H1 (cell line): ENCODE results near the gene NBAS. TPM values are rescaled to one million over a fixed set of nuclear protein-coding genes. Genes with fewer than 3 reads are reported as not detected.

Experiments used
- CTCF ChIA-PET: fragments of 300-600 bp; sonication (Branson Sonifier 250); formaldehyde crosslinking; loops from one replicate; lab custom pipeline; 2021; ENCODE audit not compliant: partially characterized antibody; lab: Charles Lee
- POLR2A ChIA-PET: fragments of 300-600 bp; sonication (Branson Sonifier 250); formaldehyde crosslinking; loops from one replicate; lab custom pipeline; 2021; ENCODE audit warnings: inconsistent platforms; ENCODE audit not compliant: partially characterized antibody; lab: Charles Lee
- DNase-seq, 2 experiments: peaks; one replicate each; pipeline versions ENCODE4 v3.0.0 to v3.0.0-alpha.2; 2010 to 2022; ENCODE audit warnings: low spot score in 2 of 2, low read depth in 1 of 2, mixed read lengths in 1 of 2
- FAIRE-seq: peaks from 2 replicates; lab custom pipeline; 2011; peaks lifted over from hg19 to GRCh38; lab: Jason Lieb, UNC
- H2AFZ ChIP-seq: 2 replicates; pipeline ENCODE4 v1.8.1; 2012; ENCODE audit warnings: low read length, inconsistent platforms
- H2AK5ac ChIP-seq: 2 replicates; pipeline ENCODE4 v1.6.1; 2013; ENCODE audit warnings: low read depth, low read length
- H2BK120ac ChIP-seq: replicated peaks from 2 replicates; pipeline ENCODE3; 2013; ENCODE audit warnings: low read depth, low read length, inconsistent platforms
- H2BK12ac ChIP-seq: 2 replicates; pipeline ENCODE4 v1.6.1; 2013; ENCODE audit warnings: low read depth, low read length
- H2BK15ac ChIP-seq: 2 replicates; pipeline ENCODE4 v1.6.1; 2013; ENCODE audit warnings: low read length
- H2BK20ac ChIP-seq: 2 replicates; pipeline ENCODE4 v1.6.1; 2013; ENCODE audit warnings: low read length
- H2BK5ac ChIP-seq: 2 replicates; pipeline ENCODE4 v1.6.1; 2013; ENCODE audit warnings: low read depth, low read length
- H3K14ac ChIP-seq: 2 replicates; pipeline ENCODE4 v1.6.1; 2013; ENCODE audit warnings: inconsistent platforms; ENCODE audit not compliant: insufficient read length
- H3K18ac ChIP-seq: 2 replicates; pipeline ENCODE4 v1.6.1; 2013; ENCODE audit warnings: low read length; ENCODE audit errors: extremely low read depth
- H3K23ac ChIP-seq: 2 replicates; pipeline ENCODE4 v1.6.1; 2013; ENCODE audit warnings: inconsistent platforms; ENCODE audit not compliant: insufficient read length
- H3K23me2 ChIP-seq: 2 replicates; pipeline ENCODE4 v1.6.1; 2013; ENCODE audit warnings: low read depth, low read length
- H3K27ac ChIP-seq: 2 replicates; pipeline ENCODE4 v1.6.1; 2011; ENCODE audit warnings: low read depth, low read length, inconsistent platforms
- H3K27me3 ChIP-seq, 4 experiments: replicated peaks in 1 of 4; 1 replicate in 1 of 4; 2 replicates in 3 of 4; pipeline versions ENCODE4 v1.6.1 to v1.8.1; 2011 to 2013; ENCODE audit warnings: low read length in 3 of 4, mild to moderate bottlenecking in 3 of 4, inconsistent platforms in 2 of 4, mixed read lengths in 2 of 4, moderate library complexity in 1 of 4; ENCODE audit not compliant: control insufficient read depth in 3 of 4, insufficient read depth in 3 of 4; ENCODE audit errors: extremely low read depth in 1 of 4
- H3K36me3 ChIP-seq, 4 experiments: 2 replicates each; pipeline versions ENCODE4 v1.6.1 to v1.8.1; 2011 to 2013; ENCODE audit warnings: mild to moderate bottlenecking in 4 of 4, low read length in 3 of 4, moderate library complexity in 2 of 4, control low read depth in 1 of 4, inconsistent platforms in 1 of 4; ENCODE audit not compliant: insufficient read depth in 4 of 4, control insufficient read depth in 2 of 4
- H3K4ac ChIP-seq: replicated peaks from 2 replicates; pipeline ENCODE3; 2013; ENCODE audit warnings: low read length, low read depth, mixed read lengths, inconsistent platforms; ENCODE audit not compliant: insufficient read length
- H3K4me1 ChIP-seq, 4 experiments: replicated peaks in 1 of 4; 1 replicate in 1 of 4; 2 replicates in 3 of 4; pipeline versions ENCODE4 v1.6.1 to v1.8.1; 2011 to 2013; ENCODE audit warnings: low read length in 3 of 4, inconsistent platforms in 2 of 4, mixed read lengths in 1 of 4; ENCODE audit not compliant: insufficient read depth in 4 of 4, control insufficient read depth in 3 of 4
- H3K4me2 ChIP-seq, 2 experiments: 2 replicates each; pipeline versions ENCODE4 v1.6.1 to v1.8.1; 2011 to 2013; ENCODE audit warnings: low read depth in 2 of 2, low read length in 2 of 2, control low read depth in 1 of 2, inconsistent platforms in 1 of 2, mild to moderate bottlenecking in 1 of 2; ENCODE audit not compliant: insufficient read depth in 1 of 2
- H3K4me3 ChIP-seq, 4 experiments: fragments of 200-600, 300-600 bp in 1 of 4; sonication (generic), shearing (Covaris generic), sonication (Bioruptor Twin) in 1 of 4; 2 replicates each; pipeline versions ENCODE4 v1.5.1 to v1.8.1; 2011 to 2016; ENCODE audit warnings: low read length in 4 of 4, low read depth in 3 of 4, control low read depth in 2 of 4, inconsistent platforms in 2 of 4, mild to moderate bottlenecking in 2 of 4, mixed read lengths in 1 of 4, moderate library complexity in 1 of 4; ENCODE audit not compliant: insufficient read depth in 2 of 4; ENCODE audit errors: extremely low read depth in 1 of 4
- H3K56ac ChIP-seq: replicated peaks from 2 replicates; pipeline ENCODE3; 2013; ENCODE audit warnings: low read depth, mild to moderate bottlenecking, mixed read lengths, low read length, inconsistent platforms; ENCODE audit not compliant: insufficient read length
- H3K79me1 ChIP-seq: 2 replicates; pipeline ENCODE4 v1.6.1; 2013; ENCODE audit warnings: low read depth, low read length, control low read depth
- H3K79me2 ChIP-seq, 2 experiments: 2 replicates each; pipeline versions ENCODE4 v1.6.1 to v1.8.1; 2012 to 2013; ENCODE audit warnings: low read length in 2 of 2, mild to moderate bottlenecking in 2 of 2, inconsistent platforms in 1 of 2; ENCODE audit not compliant: insufficient read depth in 2 of 2, control insufficient read depth in 1 of 2
- H3K9ac ChIP-seq, 4 experiments: replicated peaks in 1 of 4; 1 replicate in 1 of 4; 2 replicates in 3 of 4; pipeline versions ENCODE4 v1.6.1 to v1.8.1; 2011 to 2013; ENCODE audit warnings: low read depth in 3 of 4, low read length in 3 of 4, control low read depth in 2 of 4, mild to moderate bottlenecking in 2 of 4, moderate library complexity in 2 of 4, inconsistent platforms in 1 of 4; ENCODE audit errors: extremely low read depth in 1 of 4
- H3K9me3 ChIP-seq, 2 experiments: 2 replicates each; pipeline versions ENCODE4 v1.6.1 to v1.8.1; 2012 to 2013; ENCODE audit warnings: mild to moderate bottlenecking in 2 of 2, moderate library complexity in 2 of 2, control low read depth in 1 of 2, inconsistent platforms in 1 of 2, low read depth in 1 of 2, low read length in 1 of 2, mixed read lengths in 1 of 2; ENCODE audit not compliant: insufficient read depth in 2 of 2
- H4K20me1 ChIP-seq, 2 experiments: replicated peaks in 1 of 2; 2 replicates each; pipeline versions ENCODE3 to v1.8.1; 2011 to 2013; ENCODE audit warnings: inconsistent platforms in 2 of 2, low read length in 2 of 2, mild to moderate bottlenecking in 1 of 2; ENCODE audit not compliant: insufficient read depth in 2 of 2, control insufficient read depth in 1 of 2
- H4K5ac ChIP-seq: 2 replicates; pipeline ENCODE4 v1.6.1; 2013; ENCODE audit warnings: low read length, low read depth, mixed read lengths, inconsistent platforms; ENCODE audit not compliant: insufficient read length
- H4K8ac ChIP-seq: 2 replicates; pipeline ENCODE4 v1.8.0; 2013; ENCODE audit warnings: mild to moderate bottlenecking, moderate library complexity, low read length, inconsistent platforms; ENCODE audit not compliant: insufficient read depth; ENCODE audit errors: extremely low read depth
- H4K91ac ChIP-seq: replicated peaks from 2 replicates; pipeline ENCODE3; 2013; ENCODE audit warnings: low read length, mixed read lengths, inconsistent platforms; ENCODE audit not compliant: insufficient read length
- CBX5 ChIP-seq: fragments of 300-800, 300-1000 bp; sonication (generic); IDR thresholded peaks from 2 replicates; pipeline ENCODE4 v1.7.1; 2016; ENCODE audit warnings: antibody characterized with exemption, low read length, low read depth
- CEBPB ChIP-seq: IDR thresholded peaks from 2 replicates; pipeline ENCODE4 v1.6.1; 2012; ENCODE audit warnings: low read depth, low read length
- CHD2 ChIP-seq: IDR thresholded peaks from 2 replicates; pipeline ENCODE4 v1.6.1; 2012; ENCODE audit warnings: low read length, improper control_type of control experiment
- EGR1 ChIP-seq: IDR thresholded peaks from 2 replicates; pipeline ENCODE4 v1.6.1; 2011; ENCODE audit warnings: low read depth, low read length, borderline replicate concordance
- GTF2F1 ChIP-seq: IDR thresholded peaks from 2 replicates; pipeline ENCODE4 v1.6.1; 2012; ENCODE audit warnings: low read depth, low read length, improper control_type of control experiment, borderline replicate concordance
- KDM1A ChIP-seq: fragments of 200-600, 300-600 bp; sonication (generic); IDR thresholded peaks from 2 replicates; pipeline ENCODE4 v1.7.1; 2016; ENCODE audit warnings: mild to moderate bottlenecking, low read length, borderline replicate concordance
- POLR2AphosphoS5 ChIP-seq: IDR thresholded peaks from 2 replicates; pipeline ENCODE4 v1.6.1; 2011; ENCODE audit warnings: low read depth, low read length
- RFX5 ChIP-seq: IDR thresholded peaks from 2 replicates; pipeline ENCODE4 v1.6.1; 2011; ENCODE audit warnings: low read depth, low read length, improper control_type of control experiment, borderline replicate concordance
- RNF2 ChIP-seq: fragments of 200-900, 300-1000 bp; sonication (generic); IDR thresholded peaks from 2 replicates; pipeline ENCODE4 v1.7.1; 2016; ENCODE audit warnings: borderline replicate concordance, low read depth, mild to moderate bottlenecking, antibody characterized with exemption, low read length; ENCODE audit not compliant: poor library complexity, severe bottlenecking; ENCODE audit errors: missing control alignments
- RXRA ChIP-seq: IDR thresholded peaks from 2 replicates; pipeline ENCODE4 v1.6.1; 2011; ENCODE audit warnings: low read depth, mild to moderate bottlenecking, low read length, moderate library complexity; ENCODE audit not compliant: insufficient read depth
- SAP30 ChIP-seq: fragments of 300-600 bp; sonication (generic); IDR thresholded peaks from 2 replicates; pipeline ENCODE4 v1.7.1; 2012; ENCODE audit warnings: low read length, moderate library complexity, mild to moderate bottlenecking, inconsistent platforms; ENCODE audit not compliant: insufficient read depth, insufficient replicate concordance
- SIN3A ChIP-seq, 2 experiments: IDR thresholded peaks in 1 of 2; conservative IDR thresholded peaks in 1 of 2; 2 replicates each; pipeline ENCODE4 v1.6.1; 2011 to 2012; ENCODE audit warnings: low read length in 2 of 2, improper control_type of control experiment in 1 of 2, low read depth in 1 of 2, mild to moderate bottlenecking in 1 of 2
- WGBS, 2 experiments: shearing (Covaris generic) in 1 of 2; methylation state at CpG; one replicate each; pipeline versions ENCODE4 v1.1.6 to v1.1.7; 2013 to 2015; ENCODE audit warnings: low lambda C conversion rate in 2 of 2, mixed read lengths in 2 of 2, inconsistent platforms in 1 of 2, low coverage in 1 of 2, missing lambda C conversion rate in 1 of 2; ENCODE audit not compliant: insufficient replicate concordance in 2 of 2, insufficient coverage in 1 of 2, insufficient read length in 1 of 2; ENCODE audit errors: extremely low coverage in 1 of 2, missing lambda C conversion rate in 1 of 2; 5-methylcytosine and 5-hydroxymethylcytosine counted together
- polyA plus RNA-seq, 7 experiments: library from polyadenylated mRNA; depleted of rRNA in 3 of 7; stranded (reverse) in 5 of 7; unstranded in 2 of 7; fragments of >200 nt in 5 of 7; fragments of 200-250 nt in 2 of 7; gene quantifications; 1 replicate in 5 of 7; 2 replicates in 1 of 7; 4 replicates in 1 of 7; pipeline versions ENCODE4 v1.2.1 to v1.2.3, GENCODE V29; 2011 to 2013; ENCODE audit warnings: missing spikeins in 2 of 7, mixed read lengths in 2 of 7
- total RNA-seq: library from RNA; stranded (reverse); fragmentation: NEBNext Ultra II Directional; extraction: Animal tissue kit (Norgen Biotek cat#: 25700); gene quantifications from 2 replicates; pipeline ENCODE4 v1.2.1, GENCODE V29; 2021
- TF ChIP-seq, protein P1 (sequence below): IDR thresholded peaks from 2 replicates; pipeline ENCODE4 v1.6.1; 2012; ENCODE audit warnings: inconsistent platforms

Gene NBAS
- total and polyA plus RNA-seq, 2 of the 8 experiments (the other 6 are each of a cell fraction or from before 2014, with no cell fraction given) = 19.6 to 34.8 TPM

DNA sequence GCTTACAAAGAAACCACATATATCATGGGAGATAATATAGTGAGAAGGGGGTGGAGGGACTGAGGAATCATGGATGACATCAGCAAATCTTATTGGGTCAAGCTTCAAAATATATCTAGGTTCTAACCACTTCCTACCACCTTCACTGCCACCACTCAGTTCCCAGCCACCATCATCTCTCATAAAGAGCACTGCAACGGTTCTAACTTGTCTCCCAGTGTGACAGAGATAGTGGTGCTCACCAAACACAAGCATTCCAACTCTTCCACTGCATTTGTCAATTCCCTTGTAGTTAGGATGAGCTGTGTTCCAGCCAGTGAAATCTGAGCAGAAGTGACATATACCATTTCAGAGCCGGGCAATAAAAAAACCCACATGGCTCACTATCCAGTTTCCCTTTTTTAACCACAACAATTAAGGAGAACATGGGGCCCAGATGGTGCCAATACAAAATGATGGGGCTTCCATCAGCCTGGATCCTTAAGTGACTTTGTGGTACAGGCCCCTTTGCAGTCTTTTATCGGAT lies 318.1 kb downstream of the NBAS start:
- peaks cover 0 to 3% (median 0%) of the 10 kb centered on the region in 4 experiments; a peak in 3 of 7 replicates for H3K4me1 ChIP-seq
- ChIA-PET CTCF (no interaction called here), POLR2A (no interaction called here)
- no peak overlapping the region for H3K4me3 ChIP-seq
- no peak overlapping the region for H2BK5ac ChIP-seq
- H2BK120ac ChIP-seq = no peak overlapping the region
- H3K79me1 ChIP-seq = no peaks in the 10 kb centered on the region
- H3K18ac ChIP-seq = no peak overlapping the region
- WGBS, 2 experiments = 87% methylated on average over 3 of the region's 3 CpGs; no CpG with 5 or more reads in 1 of the 2 experiments
- no peaks in the 10 kb centered on the region for H3K27me3 ChIP-seq
- no peak overlapping the region for H3K4ac ChIP-seq
- H3K56ac ChIP-seq = no peak overlapping the region
- no peak overlapping the region for H2AFZ ChIP-seq
- H4K20me1 ChIP-seq = no peaks in the 10 kb centered on the region
- no peak overlapping the region for H3K9ac ChIP-seq
- no peaks in the 10 kb centered on the region for H3K23me2 ChIP-seq
- H2AK5ac ChIP-seq = no peak overlapping the region
- H3K9me3 ChIP-seq = no peaks in the 10 kb centered on the region
- DNase-seq (no peak), FAIRE-seq (no peak)
- H3K36me3 ChIP-seq = no peaks in the 10 kb centered on the region
- H2BK15ac ChIP-seq = no peak overlapping the region
- no peaks in the 10 kb centered on the region for H3K79me2 ChIP-seq
- no peak overlapping the region for H4K91ac ChIP-seq
- no peak overlapping the region for H2BK20ac ChIP-seq
- H3K27ac ChIP-seq = no peak overlapping the region
- no peak overlapping the region for H2BK12ac ChIP-seq
- no peak overlapping the region for H3K4me2 ChIP-seq
- H4K8ac ChIP-seq = no peak overlapping the region
- no peak overlapping the region for H4K5ac ChIP-seq
- no peak overlapping the region for H3K14ac ChIP-seq
- H3K23ac ChIP-seq = no peak overlapping the region
- TF ChIP-seq SIN3A (conservative IDR thresholded peaks at IDR 0.05 in 1 of 2, IDR thresholded peaks at IDR 0.05 in 1 of 2; ENCODE audit: low read depth in 1 of 2, low read length in 2 of 2) (no peak), CEBPB (no peak), SAP30 (no peak), RNF2 (no peak), CBX5 (no peak), GTF2F1 (no peak), RFX5 (no peak), RXRA (no peak), POLR2AphosphoS5 (no peak), CHD2 (no peak), KDM1A (no peak), EGR1 (no peak)
- TF ChIP-seq, protein P1, sequence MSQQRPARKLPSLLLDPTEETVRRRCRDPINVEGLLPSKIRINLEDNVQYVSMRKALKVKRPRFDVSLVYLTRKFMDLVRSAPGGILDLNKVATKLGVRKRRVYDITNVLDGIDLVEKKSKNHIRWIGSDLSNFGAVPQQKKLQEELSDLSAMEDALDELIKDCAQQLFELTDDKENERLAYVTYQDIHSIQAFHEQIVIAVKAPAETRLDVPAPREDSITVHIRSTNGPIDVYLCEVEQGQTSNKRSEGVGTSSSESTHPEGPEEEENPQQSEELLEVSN = no peak
